Measurements from ENCODE around the gene SGMS2.
"Not testable (repeated sequence)": the region's sequence is repeated elsewhere in the genome, so short reads cannot be mapped to it uniquely, and the experiment has no call there.

The SGMS2 gene

DNA sequence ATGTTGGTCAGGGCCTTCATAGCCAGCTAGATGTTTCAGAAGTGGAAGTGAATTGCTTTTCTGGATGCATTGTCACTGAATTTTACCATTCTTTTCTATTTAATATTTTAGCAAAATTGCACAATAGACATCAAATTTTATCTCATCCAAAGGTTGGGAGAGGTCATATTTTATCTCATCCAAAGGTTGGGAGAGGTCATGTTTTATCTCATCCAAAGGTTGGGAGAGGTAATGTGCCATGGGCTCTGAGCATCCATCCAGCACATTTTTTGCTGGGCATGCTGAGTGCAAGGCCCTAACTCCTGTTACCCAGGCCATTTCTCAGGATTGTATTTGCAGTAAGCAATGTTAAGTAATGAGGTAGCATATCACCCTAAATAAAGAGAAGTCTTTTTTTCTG lies 91.9 kb downstream of the SGMS2 start:
- no peak for DNase-seq

- DNase-seq: no peak
These were observed 92.8 kb downstream of the SGMS2 start for GRCh38 chr4:107917500-107917899.

DNA sequence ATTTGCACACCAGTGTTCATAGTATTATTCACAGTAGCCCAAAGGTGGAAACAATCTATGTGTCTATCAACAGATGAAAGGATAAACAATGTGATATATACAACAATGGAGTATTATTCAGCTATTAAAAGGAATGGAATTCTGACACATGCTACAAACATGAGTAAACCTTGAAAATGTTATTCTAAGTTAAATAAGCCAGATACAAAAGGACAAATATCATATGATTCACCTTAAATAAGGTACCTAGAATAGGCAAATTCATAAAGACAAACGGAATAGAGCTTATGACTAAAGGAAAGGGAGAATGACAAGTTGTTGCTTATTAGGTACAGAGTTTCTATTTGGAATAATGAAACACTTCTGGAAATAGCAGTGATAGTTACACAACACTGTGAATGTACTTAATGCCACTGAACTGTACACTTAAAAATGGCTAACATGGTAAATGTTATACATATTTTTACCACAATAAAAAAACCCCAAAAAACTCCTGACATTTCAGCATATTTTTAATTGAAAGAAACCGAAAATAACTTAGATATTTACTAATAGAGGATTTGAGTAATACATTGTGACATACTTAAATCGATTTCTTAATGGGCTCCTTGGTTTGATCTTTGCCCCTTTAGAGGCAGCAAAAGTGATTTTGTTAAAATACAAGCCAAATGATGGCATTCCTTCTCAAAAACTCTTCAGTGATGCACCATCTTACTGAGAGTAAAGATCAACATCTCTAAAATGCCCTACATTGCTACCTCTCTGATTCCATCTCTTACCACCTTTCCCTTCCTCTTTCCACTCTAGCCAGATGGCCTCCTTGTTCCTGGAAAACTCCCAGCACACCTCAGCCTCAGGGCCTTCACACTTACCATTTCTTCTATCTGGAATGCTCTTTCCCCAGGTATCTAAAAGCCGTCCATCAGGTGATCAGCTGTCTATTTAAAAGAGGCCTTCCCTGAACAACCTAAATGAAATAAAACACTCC lies 98.0 kb downstream of the SGMS2 start:
- DNase-seq: no peak

DNA sequence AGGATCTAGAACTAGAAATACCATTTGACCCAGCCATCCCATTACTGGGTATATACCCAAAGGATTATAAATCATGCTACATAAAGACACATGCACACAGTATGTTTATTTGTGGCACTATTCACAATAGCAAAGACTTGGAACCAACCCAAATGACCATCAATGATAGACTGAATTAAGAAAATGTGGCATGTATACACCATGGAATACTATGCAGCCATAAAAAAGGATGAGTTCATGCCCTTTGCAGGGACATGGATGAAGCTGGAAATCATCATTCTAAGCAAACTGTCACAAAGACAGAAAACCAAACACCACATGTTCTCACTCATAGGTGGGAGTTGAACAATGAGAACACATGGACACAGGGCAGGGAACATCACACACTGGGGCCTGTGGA lies 101.0 kb downstream of the SGMS2 start:
- not testable (repeated sequence) for DNase-seq

DNA sequence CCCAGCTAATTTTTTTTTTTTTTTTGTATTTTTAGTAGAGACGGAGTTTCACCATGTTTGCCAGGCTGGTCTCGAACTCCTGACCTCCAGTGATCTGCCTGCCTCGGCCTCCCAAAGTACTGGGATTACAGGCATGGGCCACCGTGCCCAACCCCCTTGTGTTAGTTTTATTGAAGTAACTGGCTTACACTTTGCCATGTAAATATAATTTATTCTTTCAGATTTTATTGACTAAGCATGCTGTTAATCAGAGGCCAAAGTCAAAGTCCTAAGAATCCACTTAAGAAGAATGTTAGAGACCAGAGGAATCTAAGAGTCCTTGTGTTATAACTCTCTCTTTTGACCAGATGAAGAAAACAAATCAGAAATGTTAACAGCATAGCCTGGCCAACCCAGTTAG lies 102.1 kb downstream of the SGMS2 start:
- not testable (repeated sequence) for DNase-seq

DNA sequence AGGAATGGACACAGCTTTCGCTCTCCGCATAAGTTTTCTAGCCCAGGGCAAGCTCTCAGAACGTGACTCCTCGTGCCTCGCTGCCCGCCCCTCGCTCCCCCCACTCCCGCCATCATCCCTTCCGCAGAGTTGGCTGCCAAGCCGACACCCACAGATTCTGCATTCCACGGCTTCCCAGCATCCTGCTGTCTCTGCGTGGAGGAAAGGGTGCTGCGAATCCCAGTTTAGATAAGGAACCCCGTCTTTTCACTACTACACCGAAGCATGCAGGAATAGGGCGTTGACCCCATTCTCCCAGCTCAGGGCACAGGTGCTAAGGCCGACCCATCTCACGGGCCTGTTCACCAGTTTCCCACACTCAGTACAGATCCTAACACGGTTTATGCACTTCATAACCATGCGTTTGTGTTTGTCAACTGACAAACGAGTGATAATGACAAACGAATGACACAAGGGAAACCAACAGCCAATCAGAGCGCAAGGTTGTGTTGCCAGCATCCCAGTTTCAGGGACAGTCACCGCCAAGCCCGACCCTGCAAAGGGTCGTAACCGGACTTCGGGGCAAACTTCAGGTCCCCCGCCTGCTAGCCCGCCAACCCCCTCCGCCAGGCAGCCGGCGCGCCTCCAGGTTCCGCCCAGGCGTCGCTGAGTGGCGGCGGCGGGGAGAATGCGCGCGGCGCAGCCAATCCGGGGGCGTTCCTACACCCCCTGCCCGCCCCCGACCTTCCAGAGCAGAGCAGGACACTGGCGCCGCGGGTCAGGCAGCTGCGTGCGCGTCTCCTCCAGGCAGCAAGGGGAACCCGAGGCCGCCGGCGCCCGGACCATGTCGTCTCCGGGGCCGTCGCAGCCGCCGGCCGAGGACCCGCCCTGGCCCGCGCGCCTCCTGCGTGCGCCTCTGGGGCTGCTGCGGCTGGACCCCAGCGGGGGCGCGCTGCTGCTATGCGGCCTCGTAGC lies 106.4 kb downstream of the SGMS2 start, which contains the start of gene CYP2U1:
Gene CYP2U1 (plus strand): TSS at position 729 of the 954 bp plus-strand sequence. CDS start 95 bp downstream, at position 824.
- DNase-seq: peak; percentile 86

DNA sequence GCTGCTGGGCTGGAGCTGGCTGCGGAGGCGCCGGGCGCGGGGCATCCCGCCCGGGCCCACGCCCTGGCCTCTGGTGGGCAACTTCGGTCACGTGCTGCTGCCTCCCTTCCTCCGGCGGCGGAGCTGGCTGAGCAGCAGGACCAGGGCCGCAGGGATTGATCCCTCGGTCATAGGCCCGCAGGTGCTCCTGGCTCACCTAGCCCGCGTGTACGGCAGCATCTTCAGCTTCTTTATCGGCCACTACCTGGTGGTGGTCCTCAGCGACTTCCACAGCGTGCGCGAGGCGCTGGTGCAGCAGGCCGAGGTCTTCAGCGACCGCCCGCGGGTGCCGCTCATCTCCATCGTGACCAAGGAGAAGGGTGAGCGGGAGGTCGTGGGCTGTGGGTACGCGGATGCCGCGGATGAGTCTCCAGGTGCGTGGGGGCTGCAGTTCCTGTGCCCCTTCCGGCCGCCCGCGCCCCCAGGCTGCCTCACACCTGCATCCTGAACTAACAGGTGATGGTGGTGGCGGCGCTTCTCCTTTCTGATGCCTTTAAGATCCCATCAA lies 107.1 kb downstream of the SGMS2 start:
- DNase-seq: peak; percentile 49

DNA sequence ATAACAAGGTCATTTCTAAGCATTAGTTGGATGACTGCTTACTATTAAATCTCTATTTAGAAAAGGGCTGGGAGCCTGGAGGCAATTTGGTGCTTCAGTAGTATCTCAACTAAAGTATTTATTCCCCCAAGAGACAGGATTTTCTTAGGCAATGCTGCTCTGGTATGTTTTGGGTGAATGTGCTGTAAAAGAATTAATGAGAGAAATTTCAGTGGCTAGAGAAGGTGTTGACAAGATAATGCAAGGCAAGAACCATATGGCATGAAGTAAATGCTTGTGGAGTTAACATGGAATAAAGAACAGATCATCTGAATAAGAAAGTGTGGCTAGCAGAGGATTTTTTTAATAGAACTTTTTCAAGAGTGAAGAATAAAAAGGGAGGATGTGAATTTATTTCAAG lies 110.5 kb downstream of the SGMS2 start:
- DNase-seq: no peak

GRCh38 chr4:107937040-107937439 lies 112.3 kb downstream of the SGMS2 start:
- DNase-seq: no peak

DNA sequence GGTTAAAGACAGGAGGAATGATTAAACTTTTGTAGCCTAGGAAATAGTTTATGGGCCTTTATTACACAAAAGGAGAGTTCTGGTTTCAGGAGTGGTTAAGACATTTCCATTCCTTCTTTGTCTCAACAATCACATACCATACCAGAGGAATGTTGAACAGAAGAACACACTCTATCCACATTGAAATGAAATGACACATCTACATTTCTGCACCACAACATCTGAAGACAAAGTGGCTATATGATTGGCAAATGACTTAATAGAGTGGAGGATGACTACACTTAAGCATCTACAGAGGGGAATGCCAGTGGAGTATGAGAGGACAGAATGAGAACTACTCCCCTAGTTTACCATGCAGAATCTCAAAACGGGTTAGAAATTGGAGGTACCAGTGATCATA lies 114.6 kb downstream of the SGMS2 start:
- no peak for DNase-seq

GRCh38 chr4:107945809-107946208 lies 121.1 kb downstream of the SGMS2 start:
- DNase-seq: no peak

DNA sequence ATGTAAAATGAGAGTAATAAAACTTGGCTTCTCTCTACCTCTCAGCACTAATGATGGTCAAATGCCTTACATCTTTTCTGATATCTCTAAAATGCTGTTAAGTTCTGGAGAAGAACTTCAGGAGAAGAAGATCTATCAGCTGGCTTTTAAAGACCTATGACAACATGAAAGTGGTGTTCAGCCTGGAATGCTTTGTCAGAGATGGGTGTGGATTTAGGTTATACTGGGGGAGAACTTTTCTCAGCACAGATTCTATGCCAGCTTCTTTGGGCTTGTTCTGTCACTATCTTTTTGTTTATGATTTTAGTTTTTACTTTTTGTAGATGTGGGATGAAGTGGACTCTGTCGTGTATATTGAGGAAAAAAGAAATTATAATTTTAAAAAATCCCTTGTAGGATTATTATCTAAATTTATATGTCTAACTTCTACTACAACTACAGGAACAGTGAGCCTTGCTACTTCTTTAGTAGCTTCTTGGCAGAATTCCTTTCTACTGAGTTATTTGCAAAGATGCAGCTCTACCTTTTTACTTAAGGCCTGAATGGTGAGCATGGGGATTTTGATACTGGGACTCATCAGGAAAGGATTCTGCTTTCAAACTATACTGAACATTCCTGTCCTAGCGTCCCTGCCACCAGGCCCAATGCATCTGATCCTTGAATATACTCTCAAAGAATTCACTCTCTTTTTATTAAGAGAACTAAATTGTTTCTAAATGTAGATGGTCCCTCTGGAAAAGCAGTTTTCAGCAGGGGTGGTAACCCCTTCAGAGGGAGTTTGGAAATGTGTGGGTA lies 126.2 kb downstream of the SGMS2 start:
- DNase-seq: no peak

DNA sequence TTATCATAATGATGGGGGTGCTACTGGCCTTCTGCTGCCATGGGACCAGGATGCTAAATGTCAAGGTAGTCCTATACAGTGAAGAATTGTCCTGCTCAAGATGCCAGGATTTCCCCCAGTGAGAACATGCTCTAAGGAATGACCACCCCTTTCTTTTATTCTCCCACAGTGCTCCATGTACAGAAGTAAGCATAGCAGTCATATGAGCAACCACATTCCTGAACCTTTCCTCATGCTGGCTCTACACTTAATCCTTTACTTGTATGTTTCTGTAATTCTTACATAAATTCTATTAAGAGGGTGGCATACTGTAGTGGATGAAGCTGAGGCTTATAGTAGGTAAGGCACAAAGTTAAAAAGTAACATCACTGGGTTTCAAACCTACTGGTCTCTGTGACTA lies 126.8 kb downstream of the SGMS2 start:
- DNase-seq: no peak

GRCh38 chr4:107956011-107956410 lies 131.3 kb downstream of the SGMS2 start:
- no peak for DNase-seq
